ENCODE measurements around the gene HNRNPD. TPM values are rescaled to one million over a fixed set of nuclear protein-coding genes. Genes with fewer than 3 reads are reported as not detected.

The HNRNPD gene
- total and polyA plus RNA-seq, 2 of the 8 experiments (the other 6 are each of a cell fraction or from before 2014, with no cell fraction given) = 118 to 646 TPM

- CTCF ChIA-PET (ENCODE audit: partially characterized antibody) = interaction anchor here (1.3 to 2.0 kb wide), 2 partner anchors 11 to 79 kb away, joined by 3 to 5 read pairs; no protein-coding TSS in a partner anchor
- peaks cover 29 to 90% (median 60%) of the 10 kb centered on the region in 4 experiments for H3K36me3 ChIP-seq (ENCODE audit: control insufficient read depth in 2 of 4, insufficient read depth in 4 of 4, low read length in 3 of 4)
- 98% methylated on average over 11 of the region's 11 CpGs; no CpG with 5 or more reads in 1 of the 2 experiments for WGBS, 2 experiments (ENCODE audit: extremely low coverage in 1 of 2, insufficient coverage in 1 of 2, insufficient read length in 1 of 2, insufficient replicate concordance in 2 of 2, low coverage in 1 of 2, low lambda C conversion rate in 2 of 2, missing lambda C conversion rate in 1 of 2)
- no peak for TF ChIP-seq NANOG (IDR thresholded peaks at IDR 0.05; ENCODE audit: insufficient read depth, low read depth, low read length, poor library complexity, severe bottlenecking)
- no peak for TF ChIP-seq RFX5 (IDR thresholded peaks at IDR 0.05; ENCODE audit: borderline replicate concordance, low read depth, low read length)
- no peak for TF ChIP-seq FOSL1 (IDR thresholded peaks at IDR 0.05; ENCODE audit: insufficient read depth, low read depth, low read length)
- TF ChIP-seq ATF3 (IDR thresholded peaks at IDR 0.05; ENCODE audit: insufficient read depth, low read depth, low read length) = no peak
- no peak for TF ChIP-seq CTBP2 (IDR thresholded peaks at IDR 0.05; ENCODE audit: borderline replicate concordance, insufficient read depth, insufficient read length, low read length)
- TF ChIP-seq YY1 (IDR thresholded peaks at IDR 0.05; ENCODE audit: low read depth, low read length) = no peak
- TF ChIP-seq MAX (IDR thresholded peaks at IDR 0.05) = no peak
These were observed 19.0 kb downstream of the HNRNPD start for GRCh38 chr4:82354788-82355187.

More at GRCh38 chr4:82354788-82355187, 19.0 kb downstream of the HNRNPD start:
- H4K91ac ChIP-seq (replicated peaks; ENCODE audit: insufficient read length, low read length) = no peak overlapping the region
- no peak overlapping the region for H3K18ac ChIP-seq (ENCODE audit: extremely low read depth, low read length)
- no peak overlapping the region for H2BK12ac ChIP-seq (ENCODE audit: low read depth, low read length)
- H3K79me1 ChIP-seq (ENCODE audit: low read depth, low read length) = peaks cover 4% of the 10 kb centered on the region; the same call in 1 of the 2 replicates
- H3K14ac ChIP-seq (ENCODE audit: insufficient read length) = no peak overlapping the region
- POLR2A ChIA-PET (ENCODE audit: partially characterized antibody) = interaction anchor here (0.6 to 5.2 kb wide), 9 partner anchors 10 to 461 kb away, joined by 3 to 56 read pairs (median 10); partner anchors contain the start of gene HNRNPD
- H3K4me3 ChIP-seq (ENCODE audit: extremely low read depth in 1 of 4, insufficient read depth in 2 of 4, low read depth in 3 of 4, low read length in 4 of 4) = no peak overlapping the region
- peaks cover 10 to 11% of the 10 kb centered on the region in 2 experiments for H4K20me1 ChIP-seq (replicated peaks in 1 of 2; ENCODE audit: control insufficient read depth in 1 of 2, insufficient read depth in 2 of 2, low read length in 2 of 2)
- no peak overlapping the region for H2BK120ac ChIP-seq (replicated peaks; ENCODE audit: low read depth, low read length)
- H2AK5ac ChIP-seq (ENCODE audit: low read depth, low read length) = no peak overlapping the region
- H3K56ac ChIP-seq (replicated peaks; ENCODE audit: insufficient read length, low read depth, low read length) = no peak overlapping the region
- H3K23ac ChIP-seq (ENCODE audit: insufficient read length) = no peak overlapping the region
- H3K27me3 ChIP-seq (replicated peaks in 1 of 4; ENCODE audit: control insufficient read depth in 3 of 4, extremely low read depth in 1 of 4, insufficient read depth in 3 of 4, low read length in 3 of 4) = peaks cover 0 to 1% (median 0%) of the 10 kb centered on the region in 4 experiments; a peak in 1 of 7 replicates
- FAIRE-seq (no peak), DNase-seq (ENCODE audit: low read depth in 1 of 2, low spot score in 2 of 2) (no peak)
- no peaks in the 10 kb centered on the region for H3K23me2 ChIP-seq (ENCODE audit: low read depth, low read length)
- no peak overlapping the region for H3K27ac ChIP-seq (ENCODE audit: low read depth, low read length)
- H4K5ac ChIP-seq (ENCODE audit: insufficient read length, low read depth, low read length) = no peak overlapping the region
- no peak overlapping the region for H2AFZ ChIP-seq (ENCODE audit: low read length)
- H3K4me2 ChIP-seq (ENCODE audit: insufficient read depth in 1 of 2, low read depth in 2 of 2, low read length in 2 of 2) = no peak overlapping the region
- no peak overlapping the region for H2BK20ac ChIP-seq (ENCODE audit: low read length)
- no peaks in the 10 kb centered on the region for H3K4me1 ChIP-seq (replicated peaks in 1 of 4; ENCODE audit: control insufficient read depth in 3 of 4, insufficient read depth in 4 of 4, low read length in 3 of 4)
- no peaks in the 10 kb centered on the region for H3K9me3 ChIP-seq (ENCODE audit: insufficient read depth in 2 of 2, low read depth in 1 of 2, low read length in 1 of 2)
- H3K79me2 ChIP-seq (ENCODE audit: control insufficient read depth in 1 of 2, insufficient read depth in 2 of 2, low read length in 2 of 2) = peaks cover 0 to 82% of the 10 kb centered on the region in 2 experiments; a peak in 3 of 4 replicates
- H3K4ac ChIP-seq (replicated peaks; ENCODE audit: insufficient read length, low read depth, low read length) = no peak overlapping the region
- H3K9ac ChIP-seq (replicated peaks in 1 of 4; ENCODE audit: extremely low read depth in 1 of 4, low read depth in 3 of 4, low read length in 3 of 4) = no peak overlapping the region
- H4K8ac ChIP-seq (ENCODE audit: extremely low read depth, insufficient read depth, low read length) = no peak overlapping the region; the same call in 1 of the 2 replicates
- no peak overlapping the region for H2BK5ac ChIP-seq (ENCODE audit: low read depth, low read length)
- no peak overlapping the region for H2BK15ac ChIP-seq (ENCODE audit: low read length)

Data from H1 (cell line).